Islet of Langerhans (tissue), 1 donor: ENCODE measurements around the gene SHROOM3.
A peak's percentile ranks its signal among the peaks of the same experiment; 100 is the strongest.
"Not testable (repeated sequence)": the region's sequence is repeated elsewhere in the genome, so short reads cannot be mapped to it uniquely, and the experiment has no call there.

Experiments used
- FAIRE-seq: peaks from one replicate; lab custom pipeline; 2011; peaks lifted over from hg19 to GRCh38; lab: Jason Lieb, UNC

SHROOM3 gene

DNA sequence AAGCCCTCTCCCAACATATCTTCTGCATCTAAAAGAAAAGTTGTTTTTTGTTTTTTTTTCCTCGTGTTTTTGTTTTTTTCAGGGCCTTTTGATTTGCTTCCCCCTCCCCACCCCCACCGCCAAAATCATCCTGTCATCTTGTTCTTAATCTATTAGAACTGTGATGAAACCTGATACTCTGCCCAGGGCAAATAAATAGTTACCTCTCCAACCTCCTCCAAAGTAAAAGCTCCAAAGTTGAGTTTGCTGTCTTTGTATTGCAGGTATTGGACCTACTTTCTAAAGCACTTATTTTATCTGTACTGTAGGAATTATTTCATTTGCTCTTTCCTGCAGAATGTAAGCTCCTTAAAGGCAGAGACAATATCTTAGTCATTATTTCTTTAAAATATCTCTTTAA, 290.0 kb downstream of the SHROOM3 start:
- FAIRE-seq = no peak

- FAIRE-seq = no peak
These were observed 291.1 kb downstream of the SHROOM3 start for GRCh38 chr4:76726176-76726575.

- FAIRE-seq = no peak
These were observed 291.6 kb downstream of the SHROOM3 start for GRCh38 chr4:76726631-76727030.

GRCh38 chr4:76727934-76728333, 292.9 kb downstream of the SHROOM3 start:
- not testable (repeated sequence) for FAIRE-seq

DNA sequence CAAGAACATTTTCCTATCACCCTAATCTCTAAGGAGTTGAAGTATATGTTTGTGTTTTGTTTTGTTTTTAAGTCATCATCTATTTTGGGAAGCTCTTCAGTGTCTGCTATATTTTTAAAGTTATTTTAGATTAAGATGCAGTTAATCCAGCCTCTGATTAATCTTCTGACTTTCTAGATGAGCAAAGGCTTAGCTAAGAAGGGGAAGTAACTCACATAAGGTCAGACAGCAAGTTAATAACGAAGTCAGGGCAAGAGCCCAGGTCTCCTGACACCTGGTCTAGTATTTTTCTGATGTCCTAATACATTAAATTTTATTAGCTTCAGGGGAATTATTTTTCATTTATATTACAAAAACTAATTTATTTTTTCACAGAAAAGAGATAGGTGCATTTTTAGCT, 294.4 kb downstream of the SHROOM3 start:
- no peak for FAIRE-seq

- no peak for FAIRE-seq
These were observed 295.0 kb downstream of the SHROOM3 start for GRCh38 chr4:76729980-76730379.

- FAIRE-seq = no peak
These were observed 297.2 kb downstream of the SHROOM3 start for GRCh38 chr4:76732246-76732645.

DNA sequence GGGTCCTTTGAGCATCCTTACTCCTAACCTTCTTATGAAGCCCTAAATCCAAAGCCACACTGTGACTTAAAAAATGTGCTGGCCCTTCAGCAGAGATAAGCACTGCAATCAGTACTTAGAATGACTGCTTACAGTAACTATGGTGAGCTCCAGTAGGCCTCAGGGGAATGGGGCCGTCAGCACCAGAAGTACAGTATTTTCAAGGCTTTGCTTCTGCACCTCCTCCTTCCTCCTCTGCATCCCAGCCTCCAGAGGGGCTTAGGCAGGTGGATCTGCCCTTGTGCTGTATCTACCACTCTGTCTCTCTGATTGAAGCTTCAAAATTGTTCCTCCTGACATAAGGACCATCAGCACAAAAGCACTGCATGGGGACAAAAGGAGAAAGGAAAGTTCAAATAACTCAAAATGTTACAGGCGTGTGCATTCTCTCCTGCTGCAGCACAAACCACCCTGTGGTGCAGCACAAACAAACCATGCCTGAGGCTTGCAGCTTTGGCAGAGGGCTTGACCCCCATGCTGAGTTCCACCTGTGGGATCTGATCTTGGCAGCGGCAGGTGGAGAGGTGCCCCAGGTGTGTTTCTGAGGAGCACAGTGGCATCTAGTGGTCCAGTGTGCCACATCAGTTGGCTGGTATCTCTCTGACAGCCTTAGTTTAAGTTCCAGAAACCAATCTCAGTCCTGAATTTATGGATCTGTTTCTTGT, 298.2 kb downstream of the SHROOM3 start:
- FAIRE-seq = no peak

GRCh38 chr4:76736414-76736813, 301.4 kb downstream of the SHROOM3 start:
- FAIRE-seq = no peak

GRCh38 chr4:76737180-76737579, 302.2 kb downstream of the SHROOM3 start:
- no peak for FAIRE-seq

DNA sequence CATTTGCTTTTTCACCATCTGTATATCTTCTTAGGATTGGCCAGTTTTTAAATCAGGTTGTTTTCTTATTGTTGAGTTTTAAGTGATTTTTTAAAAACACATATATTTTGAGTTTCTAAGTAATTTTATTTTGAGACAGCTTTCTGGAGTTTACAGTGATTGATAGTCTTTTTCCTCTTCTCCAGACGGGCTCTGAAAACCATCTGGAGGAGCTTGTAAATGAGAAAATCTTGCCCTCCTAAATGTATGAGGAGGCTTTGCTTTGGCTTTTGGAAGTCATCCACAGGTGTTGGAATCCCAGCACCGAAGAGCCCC, 302.7 kb downstream of the SHROOM3 start:
- peak; percentile 13 for FAIRE-seq

- no peak for FAIRE-seq
These were observed 303.3 kb downstream of the SHROOM3 start for GRCh38 chr4:76738086-76738931.

DNA sequence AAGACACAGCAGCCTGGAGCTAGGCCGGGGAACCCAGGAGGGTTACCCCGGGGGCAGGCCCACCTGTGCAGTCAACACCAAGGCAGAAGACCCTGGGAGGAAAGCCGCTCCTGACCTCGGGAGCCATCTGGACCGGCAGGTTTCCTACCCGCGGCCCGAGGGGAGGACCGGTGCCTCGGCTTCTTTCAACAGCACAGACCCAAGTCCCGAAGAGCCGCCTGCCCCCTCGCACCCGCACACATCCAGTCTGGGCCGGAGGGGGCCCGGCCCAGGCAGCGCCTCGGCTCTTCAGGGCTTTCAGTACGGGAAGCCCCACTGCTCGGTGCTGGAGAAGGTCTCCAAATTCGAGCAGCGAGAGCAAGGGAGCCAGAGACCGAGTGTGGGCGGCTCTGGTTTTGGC, 305.2 kb downstream of the SHROOM3 start:
- FAIRE-seq = no peak

DNA sequence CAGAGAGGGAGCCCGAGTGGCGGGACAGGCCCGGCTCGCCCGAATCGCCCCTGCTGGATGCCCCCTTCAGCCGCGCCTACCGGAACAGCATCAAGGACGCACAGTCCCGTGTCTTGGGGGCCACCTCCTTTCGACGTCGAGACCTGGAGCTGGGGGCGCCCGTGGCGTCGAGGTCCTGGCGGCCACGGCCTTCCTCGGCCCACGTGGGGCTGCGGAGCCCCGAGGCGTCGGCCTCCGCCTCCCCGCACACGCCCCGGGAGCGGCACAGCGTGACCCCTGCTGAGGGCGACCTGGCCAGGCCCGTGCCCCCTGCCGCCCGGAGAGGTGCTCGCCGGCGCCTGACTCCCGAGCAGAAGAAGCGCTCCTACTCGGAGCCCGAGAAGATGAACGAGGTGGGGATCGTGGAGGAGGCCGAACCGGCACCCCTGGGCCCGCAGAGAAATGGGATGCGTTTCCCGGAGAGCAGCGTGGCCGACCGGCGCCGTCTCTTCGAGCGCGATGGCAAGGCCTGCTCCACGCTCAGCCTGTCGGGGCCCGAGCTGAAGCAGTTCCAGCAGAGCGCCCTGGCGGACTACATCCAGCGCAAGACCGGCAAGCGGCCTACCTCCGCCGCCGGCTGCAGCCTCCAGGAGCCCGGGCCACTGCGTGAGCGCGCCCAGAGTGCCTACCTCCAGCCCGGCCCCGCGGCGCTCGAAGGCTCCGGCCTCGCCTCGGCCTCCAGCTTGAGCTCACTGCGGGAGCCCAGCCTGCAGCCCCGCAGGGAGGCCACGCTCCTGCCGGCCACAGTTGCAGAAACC, 306.0 kb downstream of the SHROOM3 start:
- no peak for FAIRE-seq

DNA sequence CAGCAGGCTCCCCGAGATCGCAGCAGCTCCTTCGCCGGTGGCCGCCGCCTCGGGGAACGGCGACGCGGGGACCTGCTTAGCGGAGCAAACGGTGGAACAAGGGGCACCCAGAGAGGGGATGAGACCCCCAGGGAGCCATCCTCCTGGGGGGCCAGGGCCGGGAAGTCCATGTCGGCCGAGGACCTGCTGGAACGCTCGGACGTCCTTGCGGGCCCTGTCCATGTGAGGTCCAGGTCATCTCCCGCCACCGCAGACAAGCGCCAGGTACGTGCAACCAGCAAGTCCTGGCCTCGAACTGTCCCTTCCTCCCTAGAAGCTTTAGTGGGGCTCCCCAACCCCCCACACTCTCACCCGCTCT, 306.6 kb downstream of the SHROOM3 start:
- no peak for FAIRE-seq

DNA sequence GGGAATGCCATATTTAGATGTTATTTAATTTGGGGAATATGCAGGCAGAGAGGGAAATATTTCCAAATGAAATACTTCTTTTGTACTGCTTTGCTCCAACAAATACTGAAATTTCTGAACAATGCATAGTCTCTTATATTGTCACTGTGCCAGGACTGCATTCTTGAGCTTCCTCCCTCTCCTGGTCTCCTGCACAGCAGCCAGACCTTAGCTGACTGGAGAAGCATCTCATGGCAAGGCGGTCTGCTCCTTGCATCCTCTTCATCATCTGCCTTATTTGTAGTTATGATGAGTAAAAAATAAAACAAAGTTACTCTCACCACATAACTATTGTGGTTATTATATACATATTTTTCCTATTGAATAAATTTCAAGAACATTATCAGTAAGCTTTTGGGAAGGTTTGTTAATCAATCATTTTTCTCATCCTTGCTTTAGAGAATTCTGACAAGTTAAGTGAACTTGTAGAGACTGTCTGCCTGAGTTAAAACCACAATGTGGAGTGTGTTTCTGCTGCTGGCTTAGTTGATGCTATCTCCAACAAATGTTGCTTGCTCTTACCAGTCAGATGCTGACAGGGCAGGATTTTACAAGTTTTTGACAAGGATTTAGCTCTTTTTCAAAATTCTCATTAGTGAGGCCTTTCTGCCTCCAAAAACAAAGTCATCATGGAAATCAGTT, 309.4 kb downstream of the SHROOM3 start:
- FAIRE-seq = no peak

DNA sequence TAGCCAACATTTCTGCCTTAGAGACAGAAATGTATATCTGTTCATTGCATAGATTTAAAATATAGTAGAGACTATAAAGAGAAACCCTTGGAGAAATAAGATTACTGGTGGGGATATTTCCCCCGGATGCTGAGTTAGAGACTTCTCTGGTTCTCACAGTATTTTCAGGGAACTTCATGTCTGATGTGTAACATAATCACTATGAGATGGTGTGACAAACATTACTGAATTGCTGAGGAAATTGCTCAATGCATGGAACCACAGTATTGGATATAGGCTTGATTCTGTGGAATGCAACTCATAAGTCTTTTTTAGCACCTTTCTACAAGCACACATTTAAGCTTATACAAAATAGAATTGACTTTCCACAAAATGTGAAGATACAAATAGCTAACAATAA, 310.2 kb downstream of the SHROOM3 start:
- FAIRE-seq = no peak

- FAIRE-seq = no peak
These were observed 312.5 kb downstream of the SHROOM3 start for GRCh38 chr4:76747563-76747962.

DNA sequence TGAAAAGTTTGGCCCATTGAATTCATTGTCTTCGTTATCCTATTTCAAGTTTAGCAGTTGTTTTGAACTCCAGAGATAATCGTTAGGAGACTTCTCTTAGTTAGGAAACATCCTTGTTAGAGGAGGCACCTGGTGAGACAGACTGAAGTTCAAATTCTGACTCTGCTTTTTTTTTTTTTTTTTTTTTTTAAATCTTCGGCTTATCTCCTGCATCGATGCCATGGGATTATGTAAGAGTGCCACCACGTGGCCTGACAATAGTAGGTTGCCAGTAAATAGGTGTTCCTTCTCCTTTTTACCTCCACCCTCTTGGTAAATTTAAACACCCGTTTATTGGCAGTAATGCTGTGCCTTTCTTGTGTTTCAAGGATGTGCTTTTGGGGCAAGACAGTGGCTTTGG, 313.6 kb downstream of the SHROOM3 start:
- peak; percentile 76 for FAIRE-seq

DNA sequence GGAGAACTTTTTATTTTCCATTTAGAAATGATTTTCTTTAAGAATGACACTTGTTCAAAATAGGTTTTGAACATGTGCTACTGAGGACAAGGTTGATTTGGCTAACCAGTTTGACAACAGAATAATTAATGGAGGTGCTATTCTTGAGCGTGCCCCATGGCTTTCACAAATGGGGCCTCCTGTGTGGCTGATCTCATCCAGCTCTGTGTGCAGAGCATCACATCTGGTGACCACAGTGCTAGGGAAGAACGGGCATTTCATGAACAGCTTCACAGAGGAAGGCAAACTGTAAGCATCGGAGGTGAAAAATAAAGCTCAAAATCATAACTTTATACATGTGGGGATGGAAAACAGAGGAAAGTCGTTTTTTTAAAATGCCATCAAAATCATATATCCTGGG, 314.3 kb downstream of the SHROOM3 start:
- FAIRE-seq = no peak

DNA sequence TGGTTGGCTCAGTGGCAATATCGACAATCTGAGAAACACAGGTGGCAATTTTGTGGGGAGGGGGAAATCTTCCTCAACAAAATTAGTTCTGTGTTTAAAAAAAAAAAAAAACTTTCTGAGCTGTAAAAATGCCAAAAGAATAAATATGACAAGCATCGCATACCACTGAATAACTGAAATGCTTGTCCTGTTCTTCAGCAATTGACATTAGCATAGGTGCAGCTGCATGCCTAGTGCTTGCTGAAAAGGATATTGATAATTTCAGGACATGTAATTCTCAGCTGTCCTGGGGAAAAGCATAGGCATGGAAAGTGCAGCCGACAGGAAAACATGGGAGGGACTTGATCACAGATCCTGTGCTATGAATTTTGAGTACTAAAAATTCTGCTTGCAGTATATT, 315.7 kb downstream of the SHROOM3 start:
- FAIRE-seq = no peak

DNA sequence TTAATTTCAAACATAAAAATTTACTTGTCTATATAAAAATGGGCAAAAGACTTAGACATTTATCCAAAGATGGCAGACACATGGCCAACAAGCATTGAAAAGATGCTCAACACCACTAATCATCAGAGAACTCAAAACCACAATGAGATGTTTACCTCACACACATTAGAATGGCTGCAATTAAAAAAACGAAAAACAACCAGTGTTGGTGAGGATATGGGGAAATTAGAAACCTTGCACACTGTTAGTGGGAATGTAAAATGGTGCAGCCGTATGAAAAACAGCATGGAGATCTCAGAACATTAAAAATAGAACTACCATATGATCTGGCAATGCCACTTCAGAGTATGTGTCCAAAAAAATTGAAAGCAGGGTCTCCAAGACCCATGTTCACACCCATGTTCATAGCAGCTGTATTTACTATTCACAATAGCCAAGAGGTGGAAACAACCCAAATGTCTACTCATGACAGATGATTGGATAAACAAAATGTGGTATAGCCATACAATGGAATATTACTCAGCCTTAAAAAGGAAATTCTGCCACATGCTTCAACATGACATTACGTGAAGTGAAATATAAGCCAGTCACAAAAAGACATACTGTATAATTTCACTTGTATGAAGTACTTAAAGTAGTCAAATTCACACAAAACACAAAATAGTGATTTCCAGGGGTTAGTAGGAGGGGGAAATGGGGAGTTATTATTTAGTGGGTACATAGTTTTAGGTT, 316.7 kb downstream of the SHROOM3 start:
- no peak for FAIRE-seq
